HCT116 (cell line): ENCODE measurements around the gene GPR139. TPM values are rescaled to one million over a fixed set of nuclear protein-coding genes. Genes with fewer than 3 reads are reported as not detected.
A peak's percentile ranks its signal among the peaks of the same experiment; 100 is the strongest.

ENCODE experiments used
- ATAC-seq: fragments of 200-7000 bp; cut with Tn5 transposase; 2 replicates; pipeline ENCODE4 v1.9.1; 2020; ENCODE audit warnings: mild to moderate bottlenecking, moderate library complexity
- Bru-seq: library from RNA; stranded (reverse); fragments of 400-500 nt; gene quantifications from one replicate; lab custom pipeline; 2021; lab: Mats Ljungman, UMichigan
- BruChase-seq, 2 experiments: library from RNA; stranded (reverse); fragments of 400-500 nt; gene quantifications; one replicate each; lab custom pipeline; 2021; lab: Mats Ljungman, UMichigan
- BruUV-seq: library from RNA; stranded (reverse); fragments of 400-500 nt; replicated peaks from 2 replicates; lab custom pipeline; 2021; lab: Mats Ljungman, UMichigan
- CTCF ChIA-PET: fragments of 300-600 bp; sonication (Branson Sonifier 250); formaldehyde crosslinking; loops from one replicate; lab custom pipeline; 2021; ENCODE audit warnings: antibody characterized with exemption; lab: Charles Lee
- POLR2A ChIA-PET: fragments of 300-600, 350-600 bp; sonication (Branson Sonifier 250); formaldehyde crosslinking; loops from one replicate; lab custom pipeline; 2021; ENCODE audit warnings: antibody characterized with exemption; lab: Charles Lee
- RAD21 ChIA-PET, 2 experiments: fragments of 300-600 bp; sonication (Branson Sonifier 250); formaldehyde crosslinking; loops; one replicate each; lab custom pipeline; 2023; ENCODE audit warnings: low total read pairs in 2 of 2; ENCODE audit not compliant: uncharacterized antibody in 2 of 2, unreplicated experiment in 2 of 2, low non-redundant PET in 1 of 2; lab: Charles Lee
- DNase-seq: peaks from one replicate; pipeline ENCODE4 v3.0.0-alpha.2; 2010; ENCODE audit warnings: low read depth, low spot score
- H2AFZ ChIP-seq: fragments of 200-600 bp; shearing (Covaris generic), sonication (generic); 2 replicates; pipeline ENCODE4 v1.6.1; 2017; ENCODE audit warnings: low read depth, mixed run types, mixed read lengths, antibody characterized with exemption, low read length; ENCODE audit not compliant: poor library complexity, severe bottlenecking
- H3K27ac ChIP-seq: 2 replicates; pipeline ENCODE4 v1.5.1; 2012; ENCODE audit warnings: low read depth, low read length
- H3K27me3 ChIP-seq: fragments of 200-600 bp; sonication (generic); 2 replicates; pipeline ENCODE4 v1.6.1; 2016; ENCODE audit warnings: mixed run types, low read length, mixed read lengths; ENCODE audit not compliant: insufficient read depth
- H3K36me3 ChIP-seq, 2 experiments: fragments of 200-500 bp in 1 of 2; fragments of 200-600 bp in 1 of 2; sonication (Bioruptor generic) in 1 of 2; sonication (generic) in 1 of 2; 2 replicates each; pipeline versions ENCODE4 v1.5.1 to v1.6.1; 2014 to 2016; ENCODE audit warnings: low read length in 2 of 2, inconsistent platforms in 1 of 2, mixed read lengths in 1 of 2, mixed run types in 1 of 2; ENCODE audit not compliant: insufficient read depth in 2 of 2, control insufficient read depth in 1 of 2
- H3K4me1 ChIP-seq, 2 experiments: fragments of 200-600 bp in 1 of 2; sonication (generic) in 1 of 2; 2 replicates each; pipeline versions ENCODE4 v1.5.1 to v1.6.1; 2012 to 2017; ENCODE audit warnings: low read length in 2 of 2, inconsistent platforms in 1 of 2, mild to moderate bottlenecking in 1 of 2, mixed read lengths in 1 of 2, mixed run types in 1 of 2, moderate library complexity in 1 of 2; ENCODE audit not compliant: insufficient read depth in 2 of 2, control insufficient read depth in 1 of 2
- H3K4me2 ChIP-seq: fragments of 200-600 bp; sonication (generic); 2 replicates; pipeline ENCODE4 v1.6.1; 2017; ENCODE audit warnings: mixed run types, low read length, mixed read lengths
- H3K4me3 ChIP-seq, 2 experiments: fragments of 200-600 bp in 1 of 2; sonication (generic) in 1 of 2; replicated peaks in 1 of 2; 2 replicates each; pipeline ENCODE4 v1.5.1; 2011 to 2016; ENCODE audit warnings: low read length in 2 of 2, control low read depth in 1 of 2, low read depth in 1 of 2, mild to moderate bottlenecking in 1 of 2, mixed read lengths in 1 of 2, mixed run types in 1 of 2
- H3K79me2 ChIP-seq: fragments of 200-600 bp; sonication (generic); 2 replicates; pipeline ENCODE4 v1.6.1; 2017; ENCODE audit warnings: mild to moderate bottlenecking, mixed run types, low read length, moderate library complexity, mixed read lengths; ENCODE audit not compliant: insufficient read depth
- H3K9ac ChIP-seq: fragments of 200-600 bp; sonication (generic); 2 replicates; pipeline ENCODE4 v1.6.1; 2016; ENCODE audit warnings: low read length, mixed read lengths
- H3K9me2 ChIP-seq: fragments of 200-600 bp; sonication (generic), shearing (Covaris generic); 2 replicates; pipeline ENCODE4 v1.6.1; 2017; ENCODE audit warnings: mixed run types, mild to moderate bottlenecking, moderate library complexity; ENCODE audit not compliant: insufficient read depth
- H3K9me3 ChIP-seq, 2 experiments: fragments of 200-500 bp in 1 of 2; fragments of 200-600 bp in 1 of 2; sonication (Bioruptor generic) in 1 of 2; sonication (generic) in 1 of 2; 2 replicates each; pipeline ENCODE4 v1.6.1; 2014 to 2017; ENCODE audit warnings: low read length in 2 of 2, mixed read lengths in 2 of 2, inconsistent platforms in 1 of 2, low read depth in 1 of 2, mild to moderate bottlenecking in 1 of 2, mixed run types in 1 of 2, moderate library complexity in 1 of 2; ENCODE audit not compliant: control insufficient read depth in 1 of 2, insufficient read depth in 1 of 2
- H4K20me1 ChIP-seq: fragments of 200-600 bp; sonication (generic), shearing (Covaris generic); 2 replicates; pipeline ENCODE4 v1.6.1; 2017; ENCODE audit warnings: mixed run types, mild to moderate bottlenecking, moderate library complexity; ENCODE audit not compliant: insufficient read depth
- ATF3 ChIP-seq: IDR thresholded peaks from 2 replicates; pipeline ENCODE4 v1.6.1; 2012
- CBX3 ChIP-seq: IDR thresholded peaks from 2 replicates; pipeline ENCODE4 v1.6.1; 2012; ENCODE audit warnings: low read depth
- CEBPB ChIP-seq: IDR thresholded peaks from 2 replicates; pipeline ENCODE4 v1.6.1; 2012; ENCODE audit warnings: low read depth
- CTCF ChIP-seq, 3 experiments: fragments of 200-600 bp in 1 of 3; sonication (generic) in 1 of 3; IDR thresholded peaks in 2 of 3; conservative IDR thresholded peaks in 1 of 3; 2 replicates each; pipeline ENCODE4 v1.5.1; 2012 to 2017; ENCODE audit warnings: low read depth in 2 of 3, low read length in 2 of 3, antibody characterized with exemption in 1 of 3, borderline replicate concordance in 1 of 3, control low read depth in 1 of 3, mild to moderate bottlenecking in 1 of 3, mixed read lengths in 1 of 3, mixed run types in 1 of 3, moderate library complexity in 1 of 3; ENCODE audit not compliant: insufficient read depth in 1 of 3
- EGR1 ChIP-seq: IDR thresholded peaks from 2 replicates; pipeline ENCODE4 v1.6.1; 2012; ENCODE audit warnings: low read depth
- ELF1 ChIP-seq: IDR thresholded peaks from 2 replicates; pipeline ENCODE4 v1.6.1; 2012; ENCODE audit warnings: low read depth, borderline replicate concordance
- EZH2 ChIP-seq: fragments of 200-600 bp; sonication (generic); IDR thresholded peaks from 2 replicates; pipeline ENCODE4 v1.6.1; 2017; ENCODE audit warnings: antibody characterized with exemption, mixed run types
- EZH2phosphoT487 ChIP-seq: fragments of 200-600 bp; IDR thresholded peaks from 2 replicates; pipeline ENCODE4 v1.6.1; 2018; ENCODE audit warnings: antibody characterized with exemption, borderline replicate concordance
- RAD21 ChIP-seq: IDR thresholded peaks from 2 replicates; pipeline ENCODE4 v1.6.1; 2012; ENCODE audit warnings: low read depth, mild to moderate bottlenecking
- REST ChIP-seq: IDR thresholded peaks from 2 replicates; pipeline ENCODE4 v1.6.1; 2012; ENCODE audit warnings: low read depth
- SIN3A ChIP-seq: IDR thresholded peaks from 2 replicates; pipeline ENCODE4 v1.6.1; 2012; ENCODE audit warnings: low read depth
- SP1 ChIP-seq: IDR thresholded peaks from 2 replicates; pipeline ENCODE4 v1.6.1; 2012; ENCODE audit warnings: low read depth
- TCF7L2 ChIP-seq: IDR thresholded peaks from 2 replicates; pipeline ENCODE4 v1.7.0; 2011; ENCODE audit warnings: borderline replicate concordance, inconsistent platforms; ENCODE audit not compliant: insufficient read depth, insufficient read length; ENCODE audit errors: extremely low read depth
- YY1 ChIP-seq: IDR thresholded peaks from 2 replicates; pipeline ENCODE4 v1.6.1; 2011; ENCODE audit warnings: low read length, low read depth, moderate library complexity, mild to moderate bottlenecking; ENCODE audit not compliant: insufficient replicate concordance; ENCODE audit errors: extremely low read depth
- ZBTB33 ChIP-seq: IDR thresholded peaks from 2 replicates; pipeline ENCODE4 v1.6.1; 2011; ENCODE audit warnings: mild to moderate bottlenecking, low read length, moderate library complexity; ENCODE audit not compliant: insufficient replicate concordance; ENCODE audit errors: extremely low read depth
- ZFX ChIP-seq: fragments of 450-650 bp; IDR thresholded peaks from 2 replicates; pipeline ENCODE4 v1.6.1; 2017
- ZNF274 ChIP-seq: fragments of 200-500 bp; sonication (Bioruptor generic); IDR thresholded peaks from 2 replicates; pipeline ENCODE4 v1.6.1; 2014; ENCODE audit warnings: mild to moderate bottlenecking, low read depth, low read length, inconsistent platforms
- intact Hi-C: fragments of 100-400 bp; cut with micrococcal nuclease; formaldehyde crosslinking; loops from 2 replicates; pipeline ENCODE4 v1.10.0; 2022
- long read RNA-seq: library from polyadenylated mRNA; unstranded; transcript quantifications from one replicate; pipeline ENCODE4 v2.0.0, GENCODE V29; 2021; ENCODE audit not compliant: unreplicated experiment
- polyA plus RNA-seq: library from polyadenylated mRNA; unstranded; fragments of >200 nt; gene quantifications from 2 replicates; pipeline ENCODE4 v1.2.1, GENCODE V29; 2012; ENCODE audit warnings: missing spikeins
- total RNA-seq: library from RNA; stranded (reverse); gene quantifications from one replicate; pipeline ENCODE4 v1.2.1, GENCODE V29; 2021; ENCODE audit not compliant: unreplicated experiment

The GPR139 gene
- total RNA-seq (not detected), Bru-seq, nascent RNA (percentile 2 among the genes with signal in this experiment), BruChase-seq, experiment 1, labeled RNA remaining after a 6-hour chase (not detected), BruChase-seq, experiment 2, labeled RNA remaining after a 2-hour chase (not detected)
- polyA plus RNA-seq = not detected in 2 replicates
- long read RNA-seq = 0 reads

- POLR2A ChIA-PET = no interaction called here
Observed at GRCh38 chr16:20073203-20074098, at the start of gene GPR139. GPR139 (minus strand) TSS chr16:20073890; CDS start chr16:20073616, 274 bp downstream.

More at GRCh38 chr16:20073203-20074098, at the start of gene GPR139:
- Histone ChIP-seq H3K9me2 (no peaks in the 10 kb centered on the region), H3K36me3 (no peaks in the 10 kb centered on the region), H3K27ac (no peak within 1 kb of the TSS), H3K4me2 (no peak within 1 kb of the TSS), H2AFZ (no peak within 1 kb of the TSS), H3K4me3 (no peak within 1 kb of the TSS), H3K4me1 (no peaks in the 10 kb centered on the region), H3K27me3 (peaks cover 52% of the 10 kb centered on the region), H3K79me2 (no peaks in the 10 kb centered on the region), H3K9me3 (no peaks in the 10 kb centered on the region), H3K9ac (no peak within 1 kb of the TSS), H4K20me1 (no peaks in the 10 kb centered on the region)
- DNase-seq (no peak), ATAC-seq (no peak)
- TF ChIP-seq RAD21 (no peak), CTCF (IDR thresholded peaks at IDR 0.05 in 2 of 3, conservative IDR thresholded peaks at IDR 0.05 in 1 of 3; ENCODE audit: borderline replicate concordance in 1 of 3, insufficient read depth in 1 of 3, low read depth in 2 of 3, low read length in 2 of 3) (no peak), SIN3A (no peak), SP1 (no peak), ZNF274 (no peak), YY1 (no peak), CBX3 (no peak), CEBPB (no peak), TCF7L2 (no peak), ATF3 (no peak), EGR1 (no peak), EZH2 (no peak), ELF1 (no peak), ZFX (no peak), REST (no peak), ZBTB33 (no peak), EZH2phosphoT487 (no peak)
- no TSS peak for BruUV-seq
- ChIA-PET CTCF (no interaction called here), RAD21 (no interaction called here)
- intact Hi-C loops = no loop called here
